HG03135 (cell line): Measurements from ENCODE around the gene KIF1B.

ENCODE experiments used
- ATAC-seq: cut with Tn5 transposase; IDR thresholded peaks from one replicate; pipeline ENCODE4 v1.9.1; 2021; ENCODE audit warnings: mild to moderate bottlenecking, moderate library complexity; ENCODE audit not compliant: unreplicated experiment

KIF1B gene

DNA sequence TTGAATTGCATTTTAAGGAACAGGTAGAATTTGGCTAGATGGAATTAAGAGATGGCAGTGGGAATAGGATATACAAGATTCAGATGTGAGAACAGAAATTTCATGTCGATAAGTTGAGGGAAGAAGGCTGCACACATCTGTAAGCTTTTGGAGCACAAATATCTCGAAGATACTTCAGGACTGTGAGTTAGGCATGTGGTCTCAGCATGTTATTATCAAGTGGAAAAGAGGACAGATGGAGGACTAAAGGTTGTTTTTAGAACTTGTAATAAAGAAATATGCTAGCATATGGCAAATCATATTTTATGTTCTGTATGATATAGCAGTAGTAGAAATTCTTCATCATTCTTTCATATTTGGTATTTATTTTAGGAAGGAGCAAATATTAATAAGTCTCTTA, 61.5 kb downstream of the KIF1B start:
- ATAC-seq, result no peak

DNA sequence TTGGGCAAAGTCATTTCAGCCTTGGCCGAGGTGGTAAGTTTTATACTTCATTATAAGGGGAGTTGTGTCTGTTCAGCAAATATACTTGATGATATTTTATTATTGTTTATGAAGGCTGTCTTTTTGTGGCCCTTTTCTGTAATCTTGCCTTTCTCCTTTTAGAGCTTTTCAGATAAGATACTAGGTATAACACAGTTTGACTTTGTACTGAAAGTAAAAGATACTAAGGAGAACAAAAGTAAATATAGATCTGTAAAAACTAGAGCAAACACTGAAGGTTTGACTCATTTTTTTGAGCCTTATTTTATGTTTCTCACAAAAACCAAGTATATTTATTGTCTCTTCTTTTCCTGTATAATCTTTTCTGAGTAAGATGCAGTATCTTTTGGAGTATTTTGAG, 61.9 kb downstream of the KIF1B start:
- ATAC-seq, result no peak

DNA sequence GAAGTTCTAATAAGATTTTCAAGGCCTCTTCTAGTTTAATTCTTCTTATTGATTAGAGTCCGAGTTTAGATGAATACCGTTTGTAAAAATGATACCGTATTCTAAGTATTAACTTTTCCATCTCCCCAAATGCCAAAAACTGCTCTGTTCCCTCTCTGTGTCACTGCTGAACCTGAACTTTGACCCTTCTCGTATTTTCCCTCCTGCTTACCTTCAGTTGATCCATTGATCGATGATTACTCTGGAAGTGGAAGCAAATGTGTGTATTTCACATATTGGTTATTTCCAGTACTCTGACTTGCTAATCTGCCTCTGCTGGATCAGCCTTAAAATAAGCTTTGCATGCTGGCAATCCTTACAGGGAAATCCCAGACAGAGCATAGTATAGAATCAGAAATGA, 68.5 kb downstream of the KIF1B start:
- ATAC-seq, result no peak

DNA sequence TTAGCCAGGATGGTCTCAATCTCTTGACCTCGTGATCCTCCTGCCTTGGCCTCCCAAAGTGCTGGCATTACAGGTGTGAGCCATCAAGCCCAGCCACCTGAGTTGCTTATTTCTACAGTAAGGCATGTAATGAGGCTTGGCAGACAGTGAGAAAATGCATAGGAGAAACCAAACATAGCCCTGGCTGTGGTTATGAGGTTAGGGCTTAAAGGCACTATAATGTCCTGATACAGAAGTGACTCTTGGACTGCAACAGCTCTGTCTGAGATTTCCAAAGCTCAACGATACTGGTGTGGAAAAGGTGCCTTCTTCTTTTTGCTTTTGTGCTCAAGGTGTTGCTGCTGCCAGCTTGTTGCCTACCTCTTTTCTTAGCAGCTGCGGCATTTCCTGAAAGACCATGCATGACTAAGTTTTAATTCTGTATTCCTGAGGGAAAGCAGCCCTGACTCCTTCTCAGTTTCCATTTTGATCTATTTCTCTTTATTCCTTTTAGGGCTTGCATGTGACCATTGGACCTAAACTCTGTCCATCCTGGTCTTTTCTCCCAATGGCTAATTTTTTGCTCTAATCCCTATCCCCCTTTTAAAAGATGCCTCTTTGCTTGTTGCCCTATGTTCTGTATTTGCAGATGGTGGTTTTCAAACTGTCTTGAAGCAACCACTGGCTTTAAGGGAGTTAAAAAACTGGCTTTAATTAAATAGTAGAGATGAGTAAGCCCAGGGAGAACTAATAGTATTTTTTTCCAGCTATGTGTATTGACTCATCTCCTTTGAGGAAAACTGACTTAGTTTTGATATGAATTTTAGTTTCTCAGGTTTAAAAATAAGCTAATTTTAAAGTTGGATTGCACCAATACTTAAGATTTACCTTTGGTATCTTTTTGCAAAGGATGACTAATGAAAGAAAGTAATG, 70.3 kb downstream of the KIF1B start:
- no peak for ATAC-seq

DNA sequence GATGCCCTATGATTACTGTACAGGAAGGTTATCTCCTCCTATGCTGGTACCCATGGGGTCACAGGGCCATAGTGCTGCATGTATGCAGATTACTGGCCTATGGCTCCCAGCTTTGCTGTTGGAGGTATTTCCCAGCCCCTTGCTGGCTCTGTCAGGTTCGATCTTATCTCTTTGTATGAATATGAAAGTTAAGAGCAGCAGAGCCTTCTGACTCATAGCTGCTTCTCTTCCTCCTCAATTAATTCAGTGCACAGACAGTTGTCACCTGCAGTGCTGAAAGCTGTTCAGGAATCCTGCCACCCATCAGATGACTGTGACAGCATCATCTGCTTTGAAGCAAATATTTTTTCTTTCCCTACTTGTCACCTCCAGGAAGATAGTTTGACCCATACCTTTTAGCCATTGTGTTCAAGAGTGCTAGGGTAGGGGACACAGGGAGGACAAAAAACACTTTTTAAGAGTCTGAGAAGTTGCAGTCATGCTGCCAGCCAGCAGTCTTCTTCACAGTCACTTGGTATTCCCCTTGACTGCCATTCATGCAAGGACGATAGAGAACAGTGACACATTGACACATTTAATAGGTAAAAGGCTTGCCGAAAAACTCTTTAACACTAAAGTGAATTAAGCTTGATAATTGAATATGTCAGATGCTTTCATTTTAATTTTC, 73.1 kb downstream of the KIF1B start:
- no peak for ATAC-seq

DNA sequence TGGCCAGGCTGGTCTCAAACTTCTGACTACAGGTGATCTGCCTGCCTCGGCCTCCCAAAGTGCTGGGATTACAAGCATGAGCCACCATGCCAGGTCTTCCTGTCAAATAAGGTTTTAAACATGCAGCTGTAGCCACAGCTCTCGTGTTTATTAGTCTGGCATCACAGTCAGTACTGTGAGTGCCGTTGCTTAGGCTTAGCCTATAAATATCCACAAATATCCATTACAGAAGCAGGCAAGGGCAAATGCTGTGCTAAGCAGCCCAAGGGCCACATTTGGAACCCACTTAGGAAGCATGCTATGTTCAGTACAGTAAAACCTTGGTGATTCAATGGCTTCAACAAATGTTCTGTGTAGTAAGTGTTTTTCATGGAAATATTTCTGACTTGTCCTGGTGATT, 75.9 kb downstream of the KIF1B start:
- ATAC-seq, result no peak

DNA sequence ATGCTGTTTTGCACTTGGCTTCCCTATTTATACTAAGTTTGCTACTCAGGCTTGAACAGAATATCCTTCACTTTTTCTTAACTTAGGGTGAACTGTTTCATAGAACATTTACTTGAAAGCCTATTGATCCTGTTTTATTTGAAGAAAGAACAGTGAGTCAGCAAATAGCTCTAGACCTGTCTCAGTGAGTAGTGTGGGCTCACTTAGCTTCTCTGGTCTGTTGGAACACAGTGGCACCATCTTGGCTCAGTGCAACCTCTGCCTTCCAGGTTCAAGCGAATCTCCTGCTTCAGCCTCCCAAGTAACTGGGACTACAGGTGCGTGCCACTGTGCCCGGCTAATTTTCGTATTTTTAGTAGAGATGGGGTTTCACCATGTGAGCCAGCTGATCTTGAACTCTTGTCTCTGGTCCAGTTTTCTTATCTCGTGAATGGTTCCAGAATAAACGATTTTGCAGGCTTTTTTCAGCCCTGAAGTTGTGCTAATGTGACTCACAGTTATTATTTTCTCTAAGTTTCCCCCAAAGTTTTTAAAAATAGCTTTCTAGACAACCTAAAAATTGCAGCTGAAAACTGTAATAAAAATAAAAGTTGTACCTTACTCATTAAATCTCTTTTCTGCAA, 76.8 kb downstream of the KIF1B start:
- ATAC-seq, result no peak

DNA sequence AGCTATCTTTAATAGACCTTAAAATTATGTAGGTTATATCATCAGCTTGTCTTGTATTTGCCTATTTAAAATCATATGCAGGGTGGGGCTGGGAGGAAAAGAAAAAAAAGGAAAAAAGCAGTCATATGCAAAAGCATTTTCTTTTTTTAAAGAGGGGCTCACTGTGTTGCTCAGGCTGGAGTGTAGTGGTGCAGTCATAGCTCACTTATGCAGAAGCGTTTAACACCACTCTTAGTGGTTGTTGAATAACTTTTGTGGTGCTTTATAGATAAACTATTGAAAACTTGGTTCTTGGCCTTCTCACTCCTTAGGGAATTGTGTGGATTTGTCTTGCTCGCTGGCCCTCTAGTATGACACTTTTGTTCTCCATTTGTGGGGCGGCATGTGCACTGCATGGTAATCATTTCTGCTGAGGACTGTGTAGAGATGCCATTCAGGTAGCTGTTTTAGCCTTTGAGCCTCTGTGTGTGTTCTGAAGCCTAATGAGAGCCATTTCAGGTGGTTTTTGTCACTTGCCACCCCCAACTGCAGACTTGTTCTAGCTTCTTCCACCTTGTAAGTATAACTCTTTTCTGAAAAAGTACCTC, 77.8 kb downstream of the KIF1B start:
- ATAC-seq, result no peak

DNA sequence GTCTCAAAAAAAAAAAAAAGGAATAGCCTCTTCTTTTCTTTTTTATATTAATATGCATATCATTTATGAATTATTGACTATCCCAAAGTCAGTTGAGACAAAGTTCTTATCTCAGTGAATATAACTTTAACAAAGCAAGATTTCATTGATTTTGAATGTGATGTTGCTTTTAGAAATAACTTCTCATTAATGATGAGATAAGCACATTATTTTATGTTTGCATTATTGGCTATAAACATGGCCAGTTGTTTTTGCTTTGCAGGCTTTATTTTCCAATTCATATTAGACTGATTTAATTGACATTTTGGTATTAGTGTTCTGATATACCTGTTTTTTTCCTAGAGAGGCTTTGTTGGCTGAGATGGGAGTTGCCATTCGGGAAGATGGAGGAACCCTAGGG, 81.3 kb downstream of the KIF1B start:
- ATAC-seq, result no peak

DNA sequence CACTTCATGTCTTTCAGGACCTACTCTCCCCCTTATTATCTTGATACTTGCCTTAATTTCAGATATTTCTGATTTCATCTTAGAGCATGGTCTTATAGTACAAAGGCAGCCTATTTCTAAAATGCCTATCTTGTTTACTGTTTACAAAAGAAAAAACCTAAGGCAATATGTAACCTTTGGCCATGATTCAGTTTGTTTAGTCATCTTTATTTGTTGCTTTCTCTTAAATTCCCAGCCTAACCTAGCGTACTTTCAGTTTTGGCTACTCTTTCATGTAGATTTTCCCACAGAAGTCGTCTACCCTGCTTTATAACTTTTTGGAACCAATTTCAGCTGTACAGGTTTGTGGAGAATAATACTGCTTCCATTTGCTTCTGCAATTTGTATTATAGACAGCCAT, 81.8 kb downstream of the KIF1B start:
- no peak for ATAC-seq

DNA sequence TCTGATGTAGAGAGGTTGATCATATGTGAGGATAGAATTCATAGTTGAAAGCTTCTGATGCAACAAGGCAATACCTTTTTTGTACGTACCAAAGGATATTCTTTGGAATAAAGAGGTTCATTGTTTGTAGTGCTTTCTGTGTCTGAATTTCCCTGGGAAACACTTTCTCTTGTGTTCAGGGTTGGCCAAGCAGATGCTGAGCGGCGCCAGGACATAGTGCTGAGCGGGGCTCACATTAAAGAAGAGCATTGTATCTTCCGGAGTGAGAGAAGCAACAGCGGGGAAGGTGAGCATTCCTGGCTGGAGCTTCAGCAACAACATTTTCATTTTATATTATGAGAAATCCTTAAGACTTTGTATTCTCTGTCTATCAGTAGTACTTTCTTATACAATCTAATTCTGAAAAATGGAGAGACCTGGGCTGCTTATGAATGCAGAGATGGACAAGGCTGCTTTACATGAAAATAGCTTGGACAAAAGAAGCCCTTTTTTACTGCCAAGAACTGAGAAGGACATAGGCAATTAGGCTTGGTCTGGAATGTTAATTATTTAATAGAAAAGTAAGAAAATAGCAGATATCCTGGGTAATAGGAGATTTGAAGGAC, 85.2 kb downstream of the KIF1B start:
- ATAC-seq, result no peak

DNA sequence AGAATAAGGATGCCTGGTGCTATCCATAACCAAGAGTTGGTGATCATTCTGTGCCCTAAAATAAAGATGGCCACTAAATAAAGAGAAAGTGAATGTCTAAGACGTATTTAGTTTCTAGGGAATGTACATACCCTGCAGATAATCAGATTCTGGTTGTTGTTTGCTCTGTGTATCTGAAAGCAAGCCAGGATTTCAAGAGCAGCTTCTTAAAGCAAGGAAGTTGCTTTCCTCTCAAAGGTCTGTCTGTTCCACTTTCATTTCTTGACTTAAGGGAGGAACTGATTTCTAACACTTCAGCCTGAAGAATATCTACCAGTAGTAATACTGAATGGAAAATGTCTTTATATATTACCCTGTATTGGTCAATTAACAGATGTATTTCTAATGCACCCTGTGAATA, 88.8 kb downstream of the KIF1B start:
- no peak for ATAC-seq

DNA sequence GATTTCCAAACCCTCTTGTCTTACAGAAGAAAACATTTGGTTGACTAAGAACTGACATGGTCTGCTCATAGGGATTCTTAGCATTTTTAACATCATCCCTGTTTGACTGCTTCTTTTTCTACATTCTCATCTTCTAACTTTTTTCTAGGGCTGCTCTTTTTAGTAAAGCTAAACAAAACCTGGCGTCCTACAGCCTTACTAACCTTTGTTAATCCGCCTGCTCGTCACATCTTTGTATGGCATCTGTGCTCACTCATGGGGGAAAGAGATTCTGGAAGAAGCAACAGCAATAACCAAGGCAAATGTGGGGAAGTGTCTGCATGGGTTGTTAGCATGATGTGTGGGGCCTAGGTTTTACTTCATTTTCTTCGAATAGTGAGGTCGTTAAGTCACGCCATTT, 92.0 kb downstream of the KIF1B start:
- ATAC-seq, result no peak

DNA sequence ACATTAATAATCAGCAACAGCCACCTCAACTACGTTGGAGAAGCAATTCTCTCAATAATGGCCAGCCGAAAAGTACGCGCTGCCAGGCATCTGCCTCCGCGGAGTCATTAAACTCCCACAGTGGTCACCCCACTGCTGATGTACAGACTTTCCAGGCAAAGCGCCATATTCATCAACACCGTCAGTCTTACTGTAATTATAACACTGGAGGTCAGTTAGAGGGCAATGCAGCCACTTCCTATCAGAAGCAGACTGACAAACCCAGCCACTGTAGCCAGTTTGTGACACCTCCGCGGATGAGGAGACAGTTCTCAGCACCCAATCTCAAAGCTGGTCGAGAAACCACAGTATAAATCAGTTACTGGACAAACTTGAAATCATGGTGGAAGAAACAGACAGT, 93.9 kb downstream of the KIF1B start:
- ATAC-seq, result no peak

DNA sequence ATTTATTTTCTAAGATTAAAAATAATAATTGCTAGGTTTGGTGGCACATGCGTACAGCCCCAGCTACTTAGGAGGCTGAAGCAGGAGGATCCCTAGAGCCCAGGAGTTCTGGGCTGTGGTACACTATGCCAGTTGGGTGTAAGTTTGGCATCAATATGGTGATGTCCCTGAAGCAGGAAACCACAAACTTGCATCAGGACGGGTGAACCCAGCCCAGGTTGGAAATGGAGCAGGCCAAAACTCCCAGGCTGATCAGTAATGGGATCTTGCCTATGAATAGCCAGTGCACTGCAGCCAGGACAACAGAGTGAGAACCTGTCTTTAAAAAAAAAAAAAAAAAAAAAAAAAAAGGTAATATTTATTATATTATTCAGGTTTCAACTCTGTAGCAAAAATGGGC, 96.1 kb downstream of the KIF1B start:
- no peak for ATAC-seq

DNA sequence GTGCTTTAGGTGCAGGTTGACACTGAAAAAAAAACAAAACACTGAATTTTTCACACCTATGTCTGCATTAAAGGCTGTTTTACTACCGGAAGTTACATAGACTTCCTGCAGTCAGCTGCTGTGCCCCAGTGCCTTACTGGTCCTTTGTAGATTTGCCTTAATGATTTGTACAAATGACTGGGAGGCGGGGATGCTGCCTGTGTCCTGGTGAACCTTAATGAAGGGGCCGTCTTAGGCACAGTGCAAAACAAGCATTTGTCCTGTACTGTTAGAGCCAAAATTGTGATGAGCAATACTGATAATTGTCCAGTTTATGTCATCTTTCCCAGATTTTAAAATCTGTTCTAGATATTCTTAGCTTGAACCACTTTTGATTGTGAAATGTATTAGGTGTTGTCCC, 97.6 kb downstream of the KIF1B start:
- ATAC-seq, result no peak

DNA sequence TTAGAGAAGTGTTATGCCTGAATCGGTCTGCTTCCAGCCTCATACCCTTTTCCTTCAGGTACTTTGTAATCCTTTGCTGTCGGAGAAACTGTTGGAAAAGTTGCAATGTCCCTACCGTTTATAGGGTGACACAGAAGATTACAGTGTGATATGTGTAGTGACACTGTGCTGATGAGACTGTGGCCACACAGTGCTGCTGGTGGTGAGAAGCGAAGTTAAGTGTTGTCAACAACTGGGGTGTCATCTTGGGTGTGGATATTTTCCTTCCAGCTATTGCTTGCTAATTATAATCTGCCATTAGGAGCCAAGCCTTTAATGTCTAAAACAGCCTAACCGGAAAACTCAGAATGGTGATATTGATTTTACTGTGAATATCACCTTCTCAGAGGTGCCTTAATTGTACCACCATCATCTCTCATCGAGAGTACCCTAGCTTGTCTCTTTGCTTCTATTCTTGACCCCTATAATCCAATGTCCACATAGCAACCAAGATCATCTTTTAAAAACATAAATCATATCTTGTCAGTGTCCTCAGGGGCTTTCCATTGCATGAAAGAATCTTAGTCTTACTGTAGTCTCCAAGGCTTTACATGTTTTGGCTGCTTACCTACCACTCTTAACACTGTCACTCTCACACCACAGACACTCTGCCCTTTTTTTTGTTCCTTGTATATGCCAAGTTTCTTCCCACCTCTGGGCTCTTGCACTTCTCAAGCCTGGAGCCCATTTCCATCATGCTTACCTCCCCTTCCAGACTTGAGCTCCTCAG, 99.1 kb downstream of the KIF1B start:
- ATAC-seq, result no peak

DNA sequence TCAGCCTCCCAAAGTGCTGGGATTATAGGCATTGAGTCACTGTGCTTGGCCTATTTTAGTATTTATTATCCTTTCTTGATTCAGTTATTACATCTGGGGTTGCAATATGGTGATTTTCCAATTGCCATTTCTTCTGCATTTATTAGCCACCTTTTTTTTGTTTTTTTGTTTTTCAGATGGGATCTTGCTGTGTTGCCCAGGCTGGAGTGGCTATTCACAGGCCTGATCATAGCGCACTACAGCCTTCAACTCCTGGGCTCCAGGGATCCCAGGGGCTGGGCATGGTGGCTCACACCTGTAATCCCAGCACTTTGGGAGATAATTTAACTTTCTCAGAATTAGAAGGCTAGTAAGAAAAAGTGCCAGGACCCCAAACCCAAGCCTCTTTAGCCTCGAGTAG, 106.4 kb downstream of the KIF1B start:
- no peak for ATAC-seq

DNA sequence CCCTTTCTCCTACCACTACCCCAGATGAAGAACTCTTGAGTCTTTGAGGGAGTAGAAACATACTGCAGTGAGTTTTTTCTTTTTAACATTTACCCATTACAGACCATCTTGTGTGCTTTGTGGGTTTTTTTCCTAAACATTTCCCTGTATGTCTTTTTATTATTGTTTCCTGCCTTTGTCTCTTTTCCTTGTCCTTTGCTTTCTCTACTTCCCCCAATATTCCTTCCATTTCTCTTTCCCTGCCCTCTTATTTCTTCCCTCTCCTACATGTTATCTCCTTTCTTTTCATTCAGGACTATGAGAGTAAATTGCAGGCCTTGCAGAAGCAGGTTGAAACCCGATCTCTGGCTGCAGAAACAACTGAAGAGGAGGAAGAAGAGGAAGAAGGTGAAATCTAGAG, 109.4 kb downstream of the KIF1B start:
- ATAC-seq, result no peak

DNA sequence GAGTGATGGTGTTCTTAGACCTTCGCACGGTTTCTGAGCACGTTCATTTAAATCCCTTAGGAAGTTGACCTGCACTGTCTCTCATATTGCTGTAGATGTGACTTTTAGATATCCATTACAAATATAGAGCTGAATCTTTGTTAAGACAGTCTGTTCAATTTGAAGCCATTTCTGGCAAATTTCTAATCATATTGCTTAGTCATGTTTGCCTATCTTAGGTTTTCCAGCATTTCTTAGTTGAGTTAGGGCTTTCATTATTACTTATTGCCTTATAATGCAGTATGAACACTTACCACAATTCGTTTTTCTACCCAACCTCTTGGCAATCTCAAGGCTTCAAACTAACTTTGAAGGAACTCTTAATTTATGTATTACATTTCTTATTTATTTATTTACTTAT, 110.0 kb downstream of the KIF1B start:
- no peak for ATAC-seq

DNA sequence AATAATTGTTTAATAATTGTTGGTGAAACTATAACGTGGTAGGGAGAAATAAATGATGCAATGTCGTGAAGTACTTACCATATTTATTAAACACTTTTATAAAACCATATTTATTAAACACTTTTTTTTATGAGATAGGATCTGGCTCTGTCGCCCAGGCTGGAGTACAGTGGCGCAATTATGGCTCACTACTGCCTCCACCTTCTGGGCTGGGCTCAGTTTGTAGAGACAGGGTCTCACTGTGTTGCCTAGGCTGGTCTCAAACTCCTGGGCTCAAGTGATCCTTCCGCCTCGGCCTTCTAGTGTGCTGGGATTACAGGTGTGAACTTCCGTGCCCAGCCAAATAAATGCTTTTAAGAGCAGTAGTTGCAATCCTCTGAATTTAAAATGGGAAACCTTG, 112.5 kb downstream of the KIF1B start:
- ATAC-seq, result no peak
